Osteocyte (in vitro differentiated cells): ENCODE measurements around the gene GALNS. TPM values are rescaled to one million over a fixed set of nuclear protein-coding genes. Genes with fewer than 3 reads are reported as not detected.

Source experiments
- DNase-seq: peaks from one replicate; pipeline ENCODE4 v3.0.0; 2021; ENCODE audit warnings: mixed read lengths; ENCODE audit not compliant: unreplicated experiment; ENCODE audit errors: extremely low spot score
- H3K27ac Mint-ChIP-seq: one replicate; pipeline ENCODE4 v1.8.0; 2021; ENCODE audit warnings: mild to moderate bottlenecking, mixed read lengths; ENCODE audit not compliant: unreplicated experiment
- H3K27me3 Mint-ChIP-seq: one replicate; pipeline ENCODE4 v1.8.0; 2021; ENCODE audit warnings: mixed read lengths; ENCODE audit not compliant: unreplicated experiment
- H3K36me3 Mint-ChIP-seq: one replicate; pipeline ENCODE4 v1.8.0; 2021; ENCODE audit warnings: mixed read lengths; ENCODE audit not compliant: unreplicated experiment
- H3K4me1 Mint-ChIP-seq: one replicate; pipeline ENCODE4 v1.8.0; 2021; ENCODE audit warnings: mixed read lengths; ENCODE audit not compliant: unreplicated experiment
- H3K4me3 Mint-ChIP-seq: one replicate; pipeline ENCODE4 v1.8.0; 2021; ENCODE audit warnings: mild to moderate bottlenecking, moderate library complexity, mixed read lengths; ENCODE audit not compliant: unreplicated experiment
- H3K9me3 Mint-ChIP-seq: one replicate; pipeline ENCODE4 v1.8.0; 2021; ENCODE audit warnings: mixed read lengths; ENCODE audit not compliant: unreplicated experiment
- total RNA-seq: library from RNA; stranded (reverse); gene quantifications from 2 replicates; pipeline ENCODE4 v1.2.1, GENCODE V29; 2021
- TF ChIP-seq, protein P1 (sequence below): fragments of 200-600 bp; sonication (generic); IDR thresholded peaks from 2 replicates; pipeline ENCODE4 v1.5.0; 2021; ENCODE audit warnings: antibody characterized with exemption, mild to moderate bottlenecking, moderate library complexity

GALNS gene
- total RNA-seq, 1 donor from 2014 or later: 47.0 TPM

DNA sequence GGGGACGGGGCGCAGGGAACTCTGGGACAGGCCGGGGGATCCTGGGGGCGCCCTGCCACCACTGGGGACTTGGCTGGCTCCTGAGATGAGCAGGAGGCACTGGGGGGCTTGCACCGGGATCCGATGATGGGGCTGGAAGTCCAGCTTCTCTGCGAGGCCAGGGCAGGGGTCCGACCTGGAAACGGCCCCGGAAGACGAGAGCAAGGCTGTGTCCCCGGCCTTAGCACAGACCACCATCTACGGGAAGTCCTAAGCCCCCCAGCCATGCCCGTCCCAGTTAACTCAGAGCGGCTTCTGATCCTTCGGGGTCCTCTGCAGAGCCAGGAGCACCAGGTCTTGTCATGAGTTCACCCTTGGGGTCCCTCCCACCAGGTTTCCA lies 52.6 kb downstream of the GALNS start:
- Mint-ChIP-seq H3K27ac (no peak overlapping the region), H3K9me3 (no peaks in the 10 kb centered on the region), H3K4me1 (peaks cover 3% of the 10 kb centered on the region), H3K36me3 (no peaks in the 10 kb centered on the region), H3K27me3 (no peaks in the 10 kb centered on the region), H3K4me3 (peak overlapping the region; percentile 51)
- DNase-seq: no peak
- TF ChIP-seq, protein P1, sequence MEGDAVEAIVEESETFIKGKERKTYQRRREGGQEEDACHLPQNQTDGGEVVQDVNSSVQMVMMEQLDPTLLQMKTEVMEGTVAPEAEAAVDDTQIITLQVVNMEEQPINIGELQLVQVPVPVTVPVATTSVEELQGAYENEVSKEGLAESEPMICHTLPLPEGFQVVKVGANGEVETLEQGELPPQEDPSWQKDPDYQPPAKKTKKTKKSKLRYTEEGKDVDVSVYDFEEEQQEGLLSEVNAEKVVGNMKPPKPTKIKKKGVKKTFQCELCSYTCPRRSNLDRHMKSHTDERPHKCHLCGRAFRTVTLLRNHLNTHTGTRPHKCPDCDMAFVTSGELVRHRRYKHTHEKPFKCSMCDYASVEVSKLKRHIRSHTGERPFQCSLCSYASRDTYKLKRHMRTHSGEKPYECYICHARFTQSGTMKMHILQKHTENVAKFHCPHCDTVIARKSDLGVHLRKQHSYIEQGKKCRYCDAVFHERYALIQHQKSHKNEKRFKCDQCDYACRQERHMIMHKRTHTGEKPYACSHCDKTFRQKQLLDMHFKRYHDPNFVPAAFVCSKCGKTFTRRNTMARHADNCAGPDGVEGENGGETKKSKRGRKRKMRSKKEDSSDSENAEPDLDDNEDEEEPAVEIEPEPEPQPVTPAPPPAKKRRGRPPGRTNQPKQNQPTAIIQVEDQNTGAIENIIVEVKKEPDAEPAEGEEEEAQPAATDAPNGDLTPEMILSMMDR: no peak

- Mint-ChIP-seq H3K9me3 (no peaks in the 10 kb centered on the region), H3K36me3 (no peaks in the 10 kb centered on the region), H3K4me1 (peaks cover 3% of the 10 kb centered on the region), H3K27me3 (no peaks in the 10 kb centered on the region), H3K27ac (peak within 1 kb of the TSS; percentile 41), H3K4me3 (peak within 1 kb of the TSS; percentile 81)
- TF ChIP-seq, protein P1: no peak
- DNase-seq: peak; percentile 95
Observed at GRCh38 chr16:88803264-88803987, 53.3 kb downstream of the GALNS start, which contains the start of gene CDT1. Gene CDT1, plus strand, starts transcription at chr16:88803789. Its CDS starts 43 bp downstream, at chr16:88803832.

- H3K36me3 Mint-ChIP-seq: no peaks in the 10 kb centered on the region
- no peaks in the 10 kb centered on the region for H3K9me3 Mint-ChIP-seq
- no peak overlapping the region for H3K27ac Mint-ChIP-seq
- no peaks in the 10 kb centered on the region for H3K27me3 Mint-ChIP-seq
- TF ChIP-seq, protein P1: no peak
- DNase-seq: no peak
- no peak overlapping the region for H3K4me3 Mint-ChIP-seq
- peaks cover 3% of the 10 kb centered on the region for H3K4me1 Mint-ChIP-seq
Observed at GRCh38 chr16:88800277-88800592, 56.5 kb downstream of the GALNS start.

- no peak for DNase-seq
- Mint-ChIP-seq H3K9me3 (no peaks in the 10 kb centered on the region), H3K4me1 (peaks cover 3% of the 10 kb centered on the region), H3K27me3 (no peaks in the 10 kb centered on the region), H3K4me3 (no peak overlapping the region), H3K27ac (no peak overlapping the region), H3K36me3 (no peaks in the 10 kb centered on the region)
- TF ChIP-seq, protein P1: no peak
Observed at GRCh38 chr16:88799569-88800276, 57.0 kb downstream of the GALNS start.

DNA sequence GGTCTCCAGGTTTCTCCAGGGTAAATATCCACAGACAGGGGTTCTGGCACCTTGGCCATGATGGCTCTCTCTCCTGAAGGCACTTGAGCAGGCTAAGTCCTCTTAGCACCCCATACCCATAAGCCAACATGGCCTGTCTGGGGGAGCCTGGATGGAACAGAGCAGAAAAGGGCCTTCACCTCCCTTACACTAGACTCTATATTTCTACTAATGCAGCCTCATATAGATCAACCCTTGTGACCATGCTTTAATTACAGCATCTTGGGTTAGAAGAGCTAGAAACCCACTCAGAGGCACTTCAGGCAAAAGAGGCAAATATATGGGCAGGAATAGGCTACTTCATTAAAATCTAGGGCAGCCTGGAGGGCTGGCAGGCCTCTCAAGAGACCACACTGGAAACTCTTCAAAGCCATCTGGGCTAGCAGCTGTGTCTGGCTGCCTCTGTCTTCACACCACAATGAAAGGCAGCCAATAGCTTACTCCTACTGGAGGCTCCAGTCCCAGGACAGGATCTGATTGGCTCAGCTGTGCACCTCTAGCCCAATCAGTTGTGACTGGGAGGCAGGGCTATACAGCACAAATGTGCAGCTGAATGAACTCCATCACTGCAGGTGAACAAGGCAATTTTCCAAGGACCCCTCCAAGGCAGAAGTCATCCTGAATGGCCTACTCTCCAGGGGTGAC lies 57.8 kb downstream of the GALNS start:
- no peak overlapping the region for H3K4me3 Mint-ChIP-seq
- peaks cover 2% of the 10 kb centered on the region for H3K4me1 Mint-ChIP-seq
- TF ChIP-seq, protein P1: no peak
- H3K36me3 Mint-ChIP-seq: no peaks in the 10 kb centered on the region
- H3K27ac Mint-ChIP-seq: no peak overlapping the region
- no peak for DNase-seq
- no peaks in the 10 kb centered on the region for H3K9me3 Mint-ChIP-seq
- H3K27me3 Mint-ChIP-seq: no peaks in the 10 kb centered on the region
